GM10266 (cell line): ENCODE results near the gene FSTL5.

Experiments used
- DNase-seq: peaks from one replicate; pipeline ENCODE4 v3.0.0; 2012; ENCODE audit errors: extremely low spot score
- CTCF ChIP-seq: IDR thresholded peaks from 2 replicates; pipeline ENCODE4 v1.5.1; 2012; ENCODE audit warnings: mild to moderate bottlenecking, low read depth; ENCODE audit not compliant: control insufficient read depth, insufficient read depth; ENCODE audit errors: missing control alignments

FSTL5 gene

DNA sequence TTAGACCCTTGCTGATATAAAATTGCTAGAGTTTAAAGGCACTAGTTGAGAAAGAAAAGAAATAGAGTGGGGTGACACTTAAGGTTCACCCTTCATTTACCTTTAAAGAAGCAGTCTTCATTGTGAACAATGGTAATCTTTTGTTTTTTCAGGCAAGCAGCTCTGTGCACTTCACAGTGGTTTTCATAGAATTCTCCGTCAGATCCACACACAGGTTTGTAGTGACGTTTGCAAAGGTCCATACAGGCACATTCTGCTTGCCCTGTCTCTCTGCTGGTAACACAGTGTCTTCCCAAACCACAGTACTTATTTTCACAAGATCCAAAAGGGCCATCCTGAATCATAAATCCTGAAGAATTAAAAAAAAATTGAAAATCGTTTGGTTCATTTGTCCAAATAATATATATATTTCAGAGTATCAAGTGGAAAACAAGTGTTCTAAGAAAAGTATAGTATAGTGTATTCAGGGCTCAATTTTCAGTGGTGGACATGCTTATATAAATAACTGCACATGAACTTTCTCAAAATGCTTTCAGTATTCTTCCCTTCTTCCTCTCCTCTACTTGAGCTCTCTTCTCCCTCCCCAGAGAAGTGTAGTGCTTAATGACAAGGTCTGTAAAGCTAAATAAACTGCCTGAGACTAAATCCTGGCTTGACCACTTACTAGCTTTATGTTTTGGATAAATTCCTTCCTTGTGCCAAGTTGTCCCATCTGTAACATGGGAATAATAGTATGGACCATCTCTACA lies 243.3 kb downstream of the FSTL5 start:
- DNase-seq = no peak

GRCh38 chr4:161919442-161920220 lies 244.2 kb downstream of the FSTL5 start:
- TF ChIP-seq CTCF = no peak
- no peak for DNase-seq

More for the DNA sequence above, 243.3 kb downstream of the FSTL5 start:
- no peak for TF ChIP-seq CTCF

DNA sequence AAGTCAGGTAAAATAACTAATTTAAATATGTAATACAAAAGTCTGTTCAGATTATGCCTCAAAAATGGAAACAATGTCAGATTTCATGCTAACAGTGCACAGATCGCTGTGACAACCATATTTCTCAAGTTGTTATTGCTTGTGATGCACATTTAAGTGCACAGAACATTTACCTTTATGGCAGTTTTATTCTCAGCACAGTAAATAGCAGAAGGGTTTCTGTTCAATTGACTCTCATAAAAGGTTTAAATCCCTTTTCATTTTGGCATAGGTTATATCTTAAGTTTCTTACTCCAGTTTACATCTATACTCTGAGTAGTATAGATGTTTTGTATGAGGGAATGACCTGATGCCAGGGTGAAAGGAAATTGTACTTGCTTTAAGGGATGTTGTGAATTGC lies 247.8 kb downstream of the FSTL5 start:
- no peak for TF ChIP-seq CTCF
- no peak for DNase-seq

- no peak for DNase-seq
- TF ChIP-seq CTCF = no peak
Observed at GRCh38 chr4:161907590-161907955, 256.2 kb downstream of the FSTL5 start.

DNA sequence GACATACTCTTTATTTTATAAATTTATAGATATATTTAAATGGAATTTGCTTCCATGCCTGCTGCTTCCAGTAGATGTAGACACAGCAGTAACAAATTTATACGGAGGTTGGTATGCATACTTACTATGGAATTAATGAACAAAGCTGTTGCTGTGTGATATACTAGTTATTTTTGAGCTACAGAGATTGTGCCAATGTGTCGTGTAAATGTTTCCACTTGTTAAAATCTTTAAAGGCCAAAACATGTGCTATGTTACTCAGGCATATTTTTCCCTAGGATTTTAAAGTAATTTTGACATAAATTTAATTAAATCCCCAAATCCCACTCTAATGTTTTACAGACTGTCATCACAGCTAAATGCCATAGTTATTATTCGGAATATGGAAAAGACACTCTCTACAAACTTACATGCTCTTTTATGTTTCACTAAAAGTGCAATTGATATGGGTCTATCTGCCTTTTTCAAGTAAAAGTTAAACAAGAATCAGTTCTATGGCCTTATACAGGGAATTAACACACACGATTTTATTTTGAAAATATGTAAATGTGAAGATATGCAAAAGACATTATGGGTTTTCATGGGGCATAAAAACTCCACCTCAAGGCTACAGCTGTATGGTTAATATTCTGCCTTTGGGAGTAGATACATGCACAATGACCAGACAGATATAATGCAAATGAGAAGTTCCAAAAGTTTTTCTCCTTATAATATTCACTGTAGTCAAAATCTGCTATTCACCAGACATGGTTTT lies 256.8 kb downstream of the FSTL5 start:
- no peak for TF ChIP-seq CTCF
- DNase-seq = no peak

DNA sequence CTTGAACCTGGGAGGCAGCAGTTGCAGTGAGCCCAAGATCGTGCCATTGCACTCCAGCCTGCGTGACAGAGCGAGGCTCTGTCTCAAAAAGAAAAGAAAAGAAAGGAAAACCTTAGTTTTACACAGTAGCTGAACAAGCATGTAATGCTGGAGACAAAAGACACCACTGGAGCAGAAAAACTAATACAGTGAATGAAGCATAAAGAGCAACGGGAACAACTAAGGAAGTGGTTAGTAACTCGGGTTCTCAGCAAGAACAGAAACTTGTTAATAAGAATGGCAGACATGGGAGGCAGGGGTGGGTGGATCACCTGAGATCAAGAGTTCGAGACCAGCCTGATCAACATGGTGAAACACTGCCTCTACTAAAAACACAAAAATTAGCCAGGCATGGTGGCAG lies 263.7 kb downstream of the FSTL5 start:
- TF ChIP-seq CTCF = no peak
- DNase-seq = no peak

DNA sequence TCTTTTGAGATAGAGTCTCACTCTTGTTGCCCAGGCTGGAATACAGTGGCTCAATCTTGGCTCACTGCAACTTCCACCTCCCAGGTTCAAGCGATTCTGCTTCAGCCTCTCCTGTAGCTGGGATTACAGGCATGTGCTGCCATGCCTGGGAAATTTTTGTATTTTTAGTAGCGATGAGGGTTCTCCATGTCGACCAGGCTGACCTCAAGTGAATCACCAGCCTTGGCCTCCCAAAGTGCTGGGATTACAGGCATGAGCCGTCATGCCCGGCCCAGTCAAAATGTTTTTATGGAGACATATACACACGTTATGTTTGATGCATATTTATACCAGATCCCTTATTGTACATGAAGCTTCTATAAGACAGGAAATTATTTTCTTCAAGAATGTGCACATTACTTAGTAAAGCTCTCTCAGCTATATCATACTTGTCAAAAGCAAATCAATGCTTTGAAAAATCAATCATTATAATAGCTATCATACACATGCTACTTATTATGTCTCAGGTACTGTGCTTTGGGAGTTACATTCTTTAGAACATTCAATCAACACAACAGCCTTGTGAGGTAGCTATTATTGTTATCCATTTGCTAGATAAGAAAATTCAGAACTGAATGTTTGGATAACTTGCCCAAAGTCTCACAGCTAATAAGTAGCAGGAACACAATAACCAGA lies 269.2 kb downstream of the FSTL5 start:
- TF ChIP-seq CTCF = no peak
- no peak for DNase-seq
